ENCODE measurements around the gene GLYATL1. TPM values are rescaled to one million over a fixed set of nuclear protein-coding genes. Genes with fewer than 3 reads are reported as not detected.
"Not testable (repeated sequence)": the region's sequence is repeated elsewhere in the genome, so short reads cannot be mapped to it uniquely, and the experiment has no call there.

Gene GLYATL1
- total RNA-seq, 1 donor from 2014 or later = not detected

DNA sequence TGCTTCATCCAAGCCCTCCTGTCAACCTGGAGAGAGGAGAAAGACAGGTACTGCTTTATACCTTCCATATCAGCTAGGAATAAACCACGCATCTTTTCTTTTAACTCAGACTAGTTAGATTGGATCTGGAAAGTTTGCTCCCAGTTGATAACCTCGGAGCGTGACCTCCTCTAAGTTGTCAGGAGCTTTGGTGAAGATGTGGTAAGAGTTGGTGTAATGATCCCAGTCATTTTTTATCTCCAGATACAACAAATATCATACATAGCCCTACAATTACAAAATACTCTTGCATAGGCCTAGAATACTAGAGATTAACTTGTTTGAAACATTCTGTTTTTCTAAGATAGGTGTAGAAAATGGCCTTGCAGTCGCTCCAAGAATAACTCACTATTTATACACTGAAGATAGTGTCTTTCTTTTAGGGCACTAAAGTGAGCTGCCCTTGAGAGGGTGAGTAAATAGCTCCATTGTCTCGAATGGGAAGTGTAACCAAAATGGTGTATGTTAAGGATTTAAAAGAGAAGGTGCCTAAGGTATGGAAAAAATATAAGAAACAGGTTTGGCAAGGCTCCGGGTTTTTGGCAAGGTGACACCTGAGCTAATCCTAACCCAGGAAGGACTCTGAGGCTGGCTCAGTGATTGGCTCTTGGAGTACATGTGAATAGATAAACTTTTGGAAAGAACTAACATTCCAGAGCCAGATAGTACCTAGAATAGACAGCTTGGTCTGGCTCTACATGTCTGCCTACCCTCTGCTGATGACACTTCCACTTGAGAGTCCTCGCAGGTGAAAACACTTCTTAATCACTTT, 59.4 kb downstream of the GLYATL1 start:
- Histone ChIP-seq H3K4me3 (ENCODE audit: low read depth, low read length) (no peak overlapping the region), H3K36me3 (ENCODE audit: control insufficient read depth, insufficient read depth, low read length) (no peaks in the 10 kb centered on the region), H3K27me3 (ENCODE audit: control insufficient read depth, insufficient read depth, low read length) (no peaks in the 10 kb centered on the region)
- FAIRE-seq (no peak), DNase-seq (ENCODE audit: low read depth) (no peak)
- TF ChIP-seq, protein P1, sequence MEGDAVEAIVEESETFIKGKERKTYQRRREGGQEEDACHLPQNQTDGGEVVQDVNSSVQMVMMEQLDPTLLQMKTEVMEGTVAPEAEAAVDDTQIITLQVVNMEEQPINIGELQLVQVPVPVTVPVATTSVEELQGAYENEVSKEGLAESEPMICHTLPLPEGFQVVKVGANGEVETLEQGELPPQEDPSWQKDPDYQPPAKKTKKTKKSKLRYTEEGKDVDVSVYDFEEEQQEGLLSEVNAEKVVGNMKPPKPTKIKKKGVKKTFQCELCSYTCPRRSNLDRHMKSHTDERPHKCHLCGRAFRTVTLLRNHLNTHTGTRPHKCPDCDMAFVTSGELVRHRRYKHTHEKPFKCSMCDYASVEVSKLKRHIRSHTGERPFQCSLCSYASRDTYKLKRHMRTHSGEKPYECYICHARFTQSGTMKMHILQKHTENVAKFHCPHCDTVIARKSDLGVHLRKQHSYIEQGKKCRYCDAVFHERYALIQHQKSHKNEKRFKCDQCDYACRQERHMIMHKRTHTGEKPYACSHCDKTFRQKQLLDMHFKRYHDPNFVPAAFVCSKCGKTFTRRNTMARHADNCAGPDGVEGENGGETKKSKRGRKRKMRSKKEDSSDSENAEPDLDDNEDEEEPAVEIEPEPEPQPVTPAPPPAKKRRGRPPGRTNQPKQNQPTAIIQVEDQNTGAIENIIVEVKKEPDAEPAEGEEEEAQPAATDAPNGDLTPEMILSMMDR (IDR thresholded peaks at IDR 0.05; ENCODE audit: insufficient read depth, low read length, severe bottlenecking) = no peak

DNA sequence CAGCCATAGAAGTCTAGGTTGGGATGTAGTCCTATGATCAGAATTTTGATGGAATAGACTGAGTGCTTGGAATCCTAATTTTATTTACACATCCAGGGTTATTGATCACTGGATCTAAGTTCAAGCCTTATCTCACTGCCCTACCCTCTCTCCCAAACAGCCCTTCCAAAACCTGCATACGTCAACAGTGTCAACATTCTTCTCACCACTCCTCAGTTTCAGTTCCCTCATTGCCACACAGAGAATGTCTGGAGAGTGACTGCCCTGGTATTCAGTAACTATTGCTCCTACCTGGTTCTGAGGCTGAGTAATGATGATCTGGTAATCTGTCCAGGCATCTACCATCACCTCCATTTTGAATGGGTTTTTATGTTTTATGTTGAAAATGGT, 60.0 kb downstream of the GLYATL1 start:
- H3K27me3 ChIP-seq (ENCODE audit: control insufficient read depth, insufficient read depth, low read length) = no peaks in the 10 kb centered on the region
- H3K36me3 ChIP-seq (ENCODE audit: control insufficient read depth, insufficient read depth, low read length) = no peaks in the 10 kb centered on the region
- no peak overlapping the region for H3K4me3 ChIP-seq (ENCODE audit: low read depth, low read length)
- FAIRE-seq (no peak), DNase-seq (ENCODE audit: low read depth) (no peak)
- TF ChIP-seq, protein P1 (IDR thresholded peaks at IDR 0.05; ENCODE audit: insufficient read depth, low read length, severe bottlenecking) = no peak

DNA sequence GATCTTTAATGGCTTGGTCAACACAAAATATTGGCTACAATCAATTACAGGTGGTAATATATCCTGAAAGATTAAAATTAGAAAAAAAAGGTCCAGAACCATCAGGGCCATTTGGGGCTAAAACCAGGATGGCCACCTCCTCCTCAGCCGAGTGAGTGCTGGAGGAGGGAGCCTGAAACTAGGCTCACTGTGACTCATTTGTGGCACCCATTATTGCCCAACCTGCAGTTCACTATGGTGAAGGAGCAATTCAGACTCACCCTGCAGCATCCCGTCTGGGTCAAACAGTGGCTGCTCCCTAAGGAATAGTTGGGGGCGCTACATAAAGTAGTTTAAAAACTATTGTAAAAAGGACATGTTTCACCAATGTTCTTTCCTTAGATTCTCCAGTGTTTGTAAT, 60.7 kb downstream of the GLYATL1 start:
- DNase-seq (ENCODE audit: low read depth) (peak; percentile 17), FAIRE-seq (no peak)
- Histone ChIP-seq H3K27me3 (ENCODE audit: control insufficient read depth, insufficient read depth, low read length) (no peaks in the 10 kb centered on the region), H3K36me3 (ENCODE audit: control insufficient read depth, insufficient read depth, low read length) (no peaks in the 10 kb centered on the region), H3K4me3 (ENCODE audit: low read depth, low read length) (no peak overlapping the region)
- TF ChIP-seq, protein P1 (IDR thresholded peaks at IDR 0.05; ENCODE audit: insufficient read depth, low read length, severe bottlenecking) = no peak

DNA sequence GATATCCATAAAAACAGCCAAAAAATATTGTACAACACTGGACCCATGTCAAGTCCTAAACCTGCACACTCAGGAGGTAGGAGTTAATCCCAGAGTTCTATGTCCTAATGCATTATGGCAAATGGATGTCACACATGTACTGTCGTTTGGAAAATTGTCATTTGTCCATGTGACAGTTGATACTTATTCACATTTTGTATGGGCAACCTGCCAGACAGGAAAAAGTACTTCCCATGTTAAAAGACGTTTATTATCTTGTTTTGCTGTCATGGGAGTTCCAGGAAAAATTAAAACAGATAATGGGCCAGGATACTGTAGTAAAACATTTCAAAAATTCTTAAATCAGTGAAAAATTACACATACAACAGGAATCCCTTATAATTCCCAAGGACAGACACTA, 62.7 kb downstream of the GLYATL1 start:
- not testable (repeated sequence) for FAIRE-seq; H3K27me3 ChIP-seq (ENCODE audit: control insufficient read depth, insufficient read depth, low read length); H3K36me3 ChIP-seq (ENCODE audit: control insufficient read depth, insufficient read depth, low read length)

More for the DNA sequence above, 62.7 kb downstream of the GLYATL1 start:
- DNase-seq (ENCODE audit: low read depth); H3K4me3 ChIP-seq (ENCODE audit: low read depth, low read length): not testable (repeated sequence)

Other genes starting within 250 kb of the GLYATL1 start
- not detected in 2 replicates for gene GLYAT, start 207.5 kb upstream of the GLYATL1 start, total RNA-seq
- 0.13 TPM in 1 of 2 replicates, not detected in the other for gene GLYATL2, start 94.8 kb upstream of the GLYATL1 start, total RNA-seq
- gene GLYATL1B, start 146.8 kb downstream of the GLYATL1 start, total RNA-seq = not detected in 2 replicates
- under 0.01 TPM in 2 replicates for gene FAM111B, start 167.7 kb downstream of the GLYATL1 start, total RNA-seq
- 7.9 and 18.3 TPM in 2 replicates for gene FAM111A, start 203.4 kb downstream of the GLYATL1 start, total RNA-seq
- 2.4 and 2.6 TPM in 2 replicates for gene DTX4, start 232.6 kb downstream of the GLYATL1 start, total RNA-seq

Measured in bronchial epithelial cell (primary cell).